Activated B cell treated with CpG ODN at 0.5 μM for 24 hours (primary cell): Measurements from ENCODE around the gene PLXNC1. TPM values are rescaled to one million over a fixed set of nuclear protein-coding genes. Genes with fewer than 3 reads are reported as not detected.

Experiments
- ATAC-seq: fragments of 200-7000 bp; cut with Tn5 transposase; one replicate; pipeline ENCODE4 v1.10.0; 2021; ENCODE audit warnings: low read depth, mild to moderate bottlenecking, moderate library complexity
- CTCF ChIA-PET: fragments of 350-600 bp; sonication (Branson Sonifier 250); formaldehyde crosslinking; loops from one replicate; lab custom pipeline; 2021; ENCODE audit warnings: antibody characterized with exemption; lab: Charles Lee
- POLR2A ChIA-PET: fragments of 350-600 bp; sonication (Branson Sonifier 250); formaldehyde crosslinking; loops from one replicate; lab custom pipeline; 2021; ENCODE audit warnings: antibody characterized with exemption; lab: Charles Lee
- DNase-seq: peaks from one replicate; pipeline ENCODE4 v3.0.0; 2022
- H3K27ac Mint-ChIP-seq: one replicate; pipeline ENCODE4 v1.8.0; 2020; ENCODE audit warnings: mixed read lengths
- H3K27me3 Mint-ChIP-seq: one replicate; pipeline ENCODE4 v1.8.0; 2021; ENCODE audit warnings: mixed read lengths
- H3K36me3 Mint-ChIP-seq: one replicate; pipeline ENCODE4 v1.8.0; 2021; ENCODE audit warnings: low read depth, mixed read lengths
- H3K4me1 Mint-ChIP-seq: one replicate; pipeline ENCODE4 v1.8.0; 2021; ENCODE audit warnings: mixed read lengths
- H3K4me3 Mint-ChIP-seq: one replicate; pipeline ENCODE4 v1.8.0; 2020; ENCODE audit warnings: mild to moderate bottlenecking, mixed read lengths
- H3K9me3 Mint-ChIP-seq: one replicate; pipeline ENCODE4 v1.8.0; 2020; ENCODE audit warnings: mixed read lengths
- CTCF ChIP-seq: fragments of 200-600 bp; IDR thresholded peaks from one replicate; pipeline ENCODE4 v1.8.0; 2022; ENCODE audit warnings: antibody characterized with exemption, mild to moderate bottlenecking
- intact Hi-C: fragments of 100-400 bp; cut with micrococcal nuclease; formaldehyde crosslinking; loops from one replicate; pipeline ENCODE4 v1.15.1; 2024
- total RNA-seq: library from RNA; stranded (reverse); gene quantifications from 2 replicates; pipeline ENCODE4 v1.2.3, GENCODE V29; 2022

PLXNC1 gene
- total RNA-seq, 1 donor from 2014 or later = 30.9 TPM

- POLR2A ChIA-PET = no interaction called here
- intact Hi-C loops = no loop called here
- H3K4me1 Mint-ChIP-seq = peaks cover 40% of the 10 kb centered on the region
- H3K4me3 Mint-ChIP-seq = no peak overlapping the region
- no peaks in the 10 kb centered on the region for H3K9me3 Mint-ChIP-seq
- no peaks in the 10 kb centered on the region for H3K27me3 Mint-ChIP-seq
- ATAC-seq (no peak), DNase-seq (no peak)
- peaks cover 80% of the 10 kb centered on the region for H3K36me3 Mint-ChIP-seq
- no peak overlapping the region for H3K27ac Mint-ChIP-seq
- CTCF ChIA-PET = no interaction called here
- no peak for TF ChIP-seq CTCF
These were observed 135.7 kb downstream of the PLXNC1 start for GRCh38 chr12:94284046-94284445.

GRCh38 chr12:94284859-94285258 is 136.5 kb downstream of the PLXNC1 start:
- no peaks in the 10 kb centered on the region for H3K9me3 Mint-ChIP-seq
- ChIA-PET POLR2A (no interaction called here), CTCF (no interaction called here)
- DNase-seq (no peak), ATAC-seq (no peak)
- no peak overlapping the region for H3K27ac Mint-ChIP-seq
- TF ChIP-seq CTCF = no peak
- peaks cover 38% of the 10 kb centered on the region for H3K4me1 Mint-ChIP-seq
- H3K27me3 Mint-ChIP-seq = no peaks in the 10 kb centered on the region
- intact Hi-C loops = no loop called here
- H3K36me3 Mint-ChIP-seq = peaks cover 83% of the 10 kb centered on the region
- no peak overlapping the region for H3K4me3 Mint-ChIP-seq

GRCh38 chr12:94285943-94286582 is 137.7 kb downstream of the PLXNC1 start:
- TF ChIP-seq CTCF = no peak
- H3K4me3 Mint-ChIP-seq = no peak overlapping the region
- POLR2A ChIA-PET = no interaction called here

GRCh38 chr12:94286583-94287244 is 138.3 kb downstream of the PLXNC1 start:
- H3K27me3 Mint-ChIP-seq = no peaks in the 10 kb centered on the region
- no peaks in the 10 kb centered on the region for H3K9me3 Mint-ChIP-seq
- no peak overlapping the region for H3K4me3 Mint-ChIP-seq
- H3K27ac Mint-ChIP-seq = peak overlapping the region; percentile 69
- no peak for ATAC-seq
- peaks cover 84% of the 10 kb centered on the region for H3K36me3 Mint-ChIP-seq
- ChIA-PET CTCF (no interaction called here), POLR2A (no interaction called here)
- H3K4me1 Mint-ChIP-seq = peaks cover 33% of the 10 kb centered on the region
- no peak for DNase-seq
- intact Hi-C loops = no loop called here
- TF ChIP-seq CTCF = no peak

More at GRCh38 chr12:94285943-94286582, 137.7 kb downstream of the PLXNC1 start:
- Mint-ChIP-seq H3K36me3 (peaks cover 80% of the 10 kb centered on the region), H3K27ac (no peak overlapping the region), H3K9me3 (no peaks in the 10 kb centered on the region), H3K27me3 (no peaks in the 10 kb centered on the region), H3K4me1 (peaks cover 36% of the 10 kb centered on the region)
- CTCF ChIA-PET = no interaction called here
- intact Hi-C loops = no loop called here
- ATAC-seq = no peak
- DNase-seq = no peak

GRCh38 chr12:94287245-94287628 is 138.9 kb downstream of the PLXNC1 start:
- Mint-ChIP-seq H3K27ac (peak overlapping the region; percentile 69), H3K9me3 (no peaks in the 10 kb centered on the region), H3K27me3 (no peaks in the 10 kb centered on the region), H3K36me3 (peaks cover 82% of the 10 kb centered on the region), H3K4me1 (peaks cover 28% of the 10 kb centered on the region), H3K4me3 (no peak overlapping the region)
- ChIA-PET POLR2A (no interaction called here), CTCF (no interaction called here)
- intact Hi-C loops = no loop called here
- DNase-seq = no peak
- no peak for ATAC-seq
- TF ChIP-seq CTCF = no peak
